PC-3 (cell line): ENCODE results near the gene AKAP8L.

Source experiments
- CTCF ChIP-seq: fragments of 300-600 bp; sonication (generic); conservative IDR thresholded peaks from 2 replicates; pipeline ENCODE4 v1.5.1; 2017; ENCODE audit warnings: antibody characterized with exemption, low read depth, mild to moderate bottlenecking, low read length
- EZH2 ChIP-seq: fragments of 300-600 bp; sonication (generic); IDR thresholded peaks from one replicate; pipeline ENCODE4 v1.6.1; 2017; ENCODE audit warnings: antibody characterized with exemption, mild to moderate bottlenecking, low read length; ENCODE audit not compliant: unreplicated experiment
- EZH2phosphoT487 ChIP-seq: fragments of 300-600 bp; sonication (generic); IDR thresholded peaks from 2 replicates; pipeline ENCODE4 v1.6.1; 2018; ENCODE audit warnings: mild to moderate bottlenecking, antibody characterized with exemption, low read length, borderline replicate concordance

GRCh38 chr19:15422296-15423075 lies 3.7 kb upstream of the AKAP8L start:
- TF ChIP-seq EZH2 (no peak), CTCF (no peak), EZH2phosphoT487 (no peak)
